HG03469 (cell line): Measurements from ENCODE around the gene RANGAP1.

Experiments used
- ATAC-seq: cut with Tn5 transposase; IDR thresholded peaks from one replicate; pipeline ENCODE4 v1.9.1; 2021; ENCODE audit warnings: mild to moderate bottlenecking, moderate library complexity, moderate number of reproducible peaks; ENCODE audit not compliant: unreplicated experiment

RANGAP1 gene

GRCh38 chr22:41285820-41286638, at the start of gene RANGAP1:
Gene RANGAP1 (minus strand): TSS chr22:41286187. CDS start chr22:41281044, 5,143 bp downstream.
- peak; percentile 81 for ATAC-seq

GRCh38 chr22:41334951-41335635, 49.1 kb upstream of the RANGAP1 start:
- no peak for ATAC-seq

GRCh38 chr22:41334215-41334614, 48.2 kb upstream of the RANGAP1 start:
- no peak for ATAC-seq

GRCh38 chr22:41333806-41334205, 47.8 kb upstream of the RANGAP1 start:
- ATAC-seq = no peak

GRCh38 chr22:41332217-41332939, 46.4 kb upstream of the RANGAP1 start:
- no peak for ATAC-seq

GRCh38 chr22:41330169-41330568, 44.2 kb upstream of the RANGAP1 start:
- ATAC-seq = no peak

- no peak for ATAC-seq
These were observed 41.1 kb upstream of the RANGAP1 start for GRCh38 chr22:41327124-41327523.

GRCh38 chr22:41324821-41325528, 39.0 kb upstream of the RANGAP1 start:
- no peak for ATAC-seq

- ATAC-seq = no peak
These were observed 34.6 kb upstream of the RANGAP1 start for GRCh38 chr22:41320416-41321240.

GRCh38 chr22:41315586-41315985, 29.6 kb upstream of the RANGAP1 start:
- no peak for ATAC-seq

GRCh38 chr22:41314821-41315220, 28.8 kb upstream of the RANGAP1 start:
- ATAC-seq = no peak

- ATAC-seq = no peak
These were observed 25.5 kb upstream of the RANGAP1 start for GRCh38 chr22:41311487-41311886.

- no peak for ATAC-seq
These were observed 24.3 kb upstream of the RANGAP1 start for GRCh38 chr22:41310336-41310735.

- ATAC-seq = no peak
These were observed 22.6 kb upstream of the RANGAP1 start for GRCh38 chr22:41308544-41308947.

GRCh38 chr22:41308054-41308453, 22.1 kb upstream of the RANGAP1 start:
- ATAC-seq = no peak

GRCh38 chr22:41305646-41306045, 19.7 kb upstream of the RANGAP1 start:
- no peak for ATAC-seq

GRCh38 chr22:41302811-41303210, 16.8 kb upstream of the RANGAP1 start:
- no peak for ATAC-seq

- ATAC-seq = no peak
These were observed 16.2 kb upstream of the RANGAP1 start for GRCh38 chr22:41302021-41302767.
